HG03135 (cell line): ENCODE data around the gene SLC39A7.

Experiments used
- ATAC-seq: cut with Tn5 transposase; IDR thresholded peaks from one replicate; pipeline ENCODE4 v1.9.1; 2021; ENCODE audit warnings: mild to moderate bottlenecking, moderate library complexity; ENCODE audit not compliant: unreplicated experiment

The SLC39A7 gene

GRCh38 chr6:33204415-33205190, 3.9 kb downstream of the SLC39A7 start, which contains the start of gene HSD17B8:
Gene HSD17B8 (plus strand): TSS chr6:33204655. CDS start chr6:33204669, 14 bp downstream.
- ATAC-seq, result peak; percentile 35

GRCh38 chr6:33205191-33206026, 4.7 kb downstream of the SLC39A7 start:
- ATAC-seq, result no peak

GRCh38 chr6:33206027-33206863, 5.6 kb downstream of the SLC39A7 start:
- no peak for ATAC-seq

GRCh38 chr6:33206864-33207551, 6.3 kb downstream of the SLC39A7 start:
- no peak for ATAC-seq

GRCh38 chr6:33207552-33208090, 7.0 kb downstream of the SLC39A7 start:
- no peak for ATAC-seq

- ATAC-seq, result peak; percentile 38
Measured at GRCh38 chr6:33208091-33208967, 7.7 kb downstream of the SLC39A7 start, which contains the start of gene RING1. Gene RING1 (plus strand): TSS chr6:33208500. CDS start chr6:33208823, 323 bp downstream.

GRCh38 chr6:33209856-33210255, 9.2 kb downstream of the SLC39A7 start:
- ATAC-seq, result no peak

- ATAC-seq, result no peak
Measured at GRCh38 chr6:33211136-33211535, 10.5 kb downstream of the SLC39A7 start.

- no peak for ATAC-seq
Measured at GRCh38 chr6:33211666-33212422, 11.2 kb downstream of the SLC39A7 start.

GRCh38 chr6:33212857-33213165, 12.1 kb downstream of the SLC39A7 start:
- ATAC-seq, result no peak

GRCh38 chr6:33213166-33213988, 12.7 kb downstream of the SLC39A7 start:
- ATAC-seq, result no peak

GRCh38 chr6:33213989-33214335, 13.3 kb downstream of the SLC39A7 start:
- ATAC-seq, result no peak

- ATAC-seq, result no peak
Measured at GRCh38 chr6:33215271-33216116, 14.8 kb downstream of the SLC39A7 start.

GRCh38 chr6:33216117-33216649, 15.5 kb downstream of the SLC39A7 start:
- ATAC-seq, result no peak

GRCh38 chr6:33217246-33217645, 16.6 kb downstream of the SLC39A7 start:
- no peak for ATAC-seq

GRCh38 chr6:33217681-33218080, 17.0 kb downstream of the SLC39A7 start:
- no peak for ATAC-seq
